ENCODE measurements around the gene RTN4R.

- TF ChIP-seq CTCF (IDR thresholded peaks at IDR 0.05; ENCODE audit: borderline replicate concordance, extremely low read depth, low read length, poor library complexity, severe bottlenecking) (no peak), EZH2 (IDR thresholded peaks at IDR 0.05; ENCODE audit: borderline replicate concordance, low read depth, low read length, severe bottlenecking) (no peak)
These were observed 43.0 kb downstream of the RTN4R start for GRCh38 chr22:20224917-20225692.

Data from DND-41 (cell line).